SK-N-SH treated with all-trans-retinoic acid at 6 μM for 48 hours (cell line): Measurements from ENCODE around the gene RRH.
"Not testable (repeated sequence)": the region's sequence is repeated elsewhere in the genome, so short reads cannot be mapped to it uniquely, and the experiment has no call there.

Experiments
- ATAC-seq: fragments of 200-7000 bp; cut with Tn5 transposase; 3 replicates; pipeline ENCODE4 v1.9.1; 2020; ENCODE audit warnings: mild to moderate bottlenecking, moderate library complexity
- ARNTL ChIP-seq: fragments of 450-650 bp; formaldehyde crosslinking; IDR thresholded peaks from 2 replicates; pipeline ENCODE4 v1.5.0; 2020; ENCODE audit warnings: low read depth, mild to moderate bottlenecking, moderate library complexity, borderline replicate concordance
- BACH2 ChIP-seq: fragments of 250-450 bp; sonication (Bioruptor Pico); IDR thresholded peaks from 2 replicates; pipeline ENCODE4 v1.9.0; 2021; ENCODE audit warnings: mild to moderate bottlenecking, borderline replicate concordance
- CSDC2 ChIP-seq: fragments of 250-450 bp; sonication (Bioruptor Pico); IDR thresholded peaks from 2 replicates; pipeline ENCODE4 v1.5.0; 2020; ENCODE audit warnings: mild to moderate bottlenecking, moderate library complexity
- ESRRG ChIP-seq: fragments of 250-450 bp; sonication (Bioruptor Pico); IDR thresholded peaks from 2 replicates; pipeline ENCODE4 v1.6.1; 2021; ENCODE audit warnings: mild to moderate bottlenecking
- GLIS3 ChIP-seq: fragments of 250-450 bp; sonication (Bioruptor Pico); IDR thresholded peaks from 2 replicates; pipeline ENCODE4 v1.5.0; 2020; ENCODE audit warnings: mild to moderate bottlenecking, moderate library complexity
- ISL1 ChIP-seq: fragments of 250-450 bp; sonication (Bioruptor Pico); IDR thresholded peaks from 2 replicates; pipeline ENCODE4 v2.1.2; 2022; ENCODE audit warnings: mild to moderate bottlenecking, moderate library complexity
- OSR1 ChIP-seq: fragments of 250-450 bp; sonication (Bioruptor Pico); IDR thresholded peaks from 2 replicates; pipeline ENCODE4 v1.8.0; 2022; ENCODE audit warnings: moderate library complexity, mild to moderate bottlenecking, inconsistent platforms
- POU6F1 ChIP-seq: fragments of 250-450 bp; sonication (Bioruptor Pico); IDR thresholded peaks from 2 replicates; pipeline ENCODE4 v1.8.0; 2021; ENCODE audit warnings: low read depth, mild to moderate bottlenecking, moderate library complexity, borderline replicate concordance
- PPARA ChIP-seq: fragments of 250-450 bp; sonication (Bioruptor Pico); IDR thresholded peaks from 2 replicates; pipeline ENCODE4 v1.5.0; 2020; ENCODE audit warnings: mild to moderate bottlenecking, borderline replicate concordance
- RARB ChIP-seq: fragments of 250-450 bp; sonication (Bioruptor Pico); IDR thresholded peaks from 2 replicates; pipeline ENCODE4 v1.8.0; 2021; ENCODE audit warnings: mild to moderate bottlenecking, moderate library complexity
- SNAI2 ChIP-seq: fragments of 250-450 bp; sonication (Bioruptor Pico); IDR thresholded peaks from 2 replicates; pipeline ENCODE4 v1.5.0; 2020; ENCODE audit warnings: mild to moderate bottlenecking, moderate library complexity
- TCF4 ChIP-seq: fragments of 250-450 bp; sonication (Bioruptor Pico); IDR thresholded peaks from 2 replicates; pipeline ENCODE4 v1.8.0; 2021; ENCODE audit warnings: mild to moderate bottlenecking, moderate library complexity, borderline replicate concordance
- TOX ChIP-seq: fragments of 250-450 bp; sonication (Bioruptor Pico); IDR thresholded peaks from 2 replicates; pipeline ENCODE4 v1.8.0; 2021; ENCODE audit warnings: mild to moderate bottlenecking, moderate library complexity, borderline replicate concordance
- TSHZ2 ChIP-seq: fragments of 250-450 bp; sonication (Bioruptor Pico); IDR thresholded peaks from 2 replicates; pipeline ENCODE4 v1.5.0; 2020; ENCODE audit warnings: mild to moderate bottlenecking, moderate library complexity
- ZC3H10 ChIP-seq: fragments of 250-450 bp; sonication (Bioruptor Pico); IDR thresholded peaks from 2 replicates; pipeline ENCODE4 v1.5.1; 2021; ENCODE audit warnings: mild to moderate bottlenecking, moderate library complexity
- ZFP3 ChIP-seq: fragments of 250-450 bp; sonication (Bioruptor Pico); IDR thresholded peaks from 2 replicates; pipeline ENCODE4 v1.5.0; 2020; ENCODE audit warnings: mild to moderate bottlenecking, moderate library complexity
- ZFP30 ChIP-seq: fragments of 450-650 bp; formaldehyde crosslinking; IDR thresholded peaks from 2 replicates; pipeline ENCODE4 v1.5.0; 2022; ENCODE audit warnings: mild to moderate bottlenecking, moderate library complexity
- ZNF565 ChIP-seq: fragments of 450-650 bp; formaldehyde crosslinking; conservative IDR thresholded peaks from 2 replicates; pipeline ENCODE4 v1.5.0; 2020; ENCODE audit warnings: low read depth, mild to moderate bottlenecking, moderate library complexity
- ZNF8 ChIP-seq: fragments of 450-650 bp; formaldehyde crosslinking; IDR thresholded peaks from 2 replicates; pipeline ENCODE4 v1.5.0; 2020; ENCODE audit warnings: mild to moderate bottlenecking, moderate library complexity
- TF ChIP-seq, protein P1 (sequence below): fragments of 250-450 bp; sonication (Bioruptor Pico); IDR thresholded peaks from 2 replicates; pipeline ENCODE4 v1.5.1; 2021; ENCODE audit warnings: mild to moderate bottlenecking, moderate library complexity
- TF ChIP-seq, protein P2 (sequence below): fragments of 250-450 bp; sonication (Bioruptor Pico); IDR thresholded peaks from 2 replicates; pipeline ENCODE4 v1.5.1; 2020; ENCODE audit warnings: low read depth, mild to moderate bottlenecking, moderate library complexity
- TF ChIP-seq, protein P3 (sequence below): fragments of 250-450 bp; sonication (Bioruptor Pico); IDR thresholded peaks from 2 replicates; pipeline ENCODE4 v1.8.0; 2020; ENCODE audit warnings: mild to moderate bottlenecking, moderate library complexity, borderline replicate concordance

The RRH gene

DNA sequence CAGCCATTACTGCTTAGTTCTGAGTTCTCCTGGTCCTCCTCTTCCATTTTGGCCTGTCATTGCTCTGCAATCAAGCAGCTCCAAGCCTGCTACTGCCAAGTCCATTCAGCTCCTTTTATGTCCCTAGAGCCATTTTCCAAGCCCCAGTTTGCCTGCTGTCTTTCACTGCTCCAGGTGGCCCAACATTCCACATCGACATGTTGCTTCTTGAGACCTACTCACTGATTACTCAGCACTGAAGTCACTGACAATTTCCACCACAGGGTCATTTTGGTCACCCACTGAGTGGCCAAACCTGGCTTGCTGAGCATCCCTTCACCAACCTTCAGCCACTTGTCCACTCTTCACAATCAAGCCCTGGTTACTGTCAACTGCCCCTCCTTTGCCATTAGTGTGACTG, 47.3 kb downstream of the RRH start:
- TF ChIP-seq CSDC2 (CRISPR knock-in tag) = no peak
- TF ChIP-seq ISL1 (CRISPR knock-in tag) = no peak
- TF ChIP-seq GLIS3 = no peak
- TF ChIP-seq ZC3H10 (CRISPR knock-in tag) = no peak
- TF ChIP-seq ZNF8 = no peak
- no peak for ATAC-seq

DNA sequence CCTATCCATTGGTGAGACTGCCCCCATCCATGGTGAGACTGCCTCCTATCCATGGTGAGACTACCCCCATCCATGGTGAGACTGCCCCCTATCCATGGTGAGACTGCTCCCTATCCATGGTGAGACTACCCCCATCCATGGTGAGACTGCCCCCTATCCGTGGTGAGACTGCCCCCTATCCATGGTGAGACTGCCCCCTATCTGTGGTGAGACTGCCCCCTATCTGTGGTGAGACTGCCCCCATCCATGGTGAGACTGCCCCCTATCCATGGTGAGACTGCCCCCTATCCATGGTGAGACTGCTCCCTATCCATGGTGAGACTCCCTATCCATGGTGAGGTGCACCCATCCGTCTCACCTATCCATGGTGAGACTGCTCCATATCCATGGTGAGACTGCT, 47.8 kb downstream of the RRH start:
- not testable (repeated sequence) for ATAC-seq

- TF ChIP-seq SNAI2 (CRISPR knock-in tag) = no peak
- no peak for TF ChIP-seq TOX (CRISPR knock-in tag)
- TF ChIP-seq, protein P1, sequence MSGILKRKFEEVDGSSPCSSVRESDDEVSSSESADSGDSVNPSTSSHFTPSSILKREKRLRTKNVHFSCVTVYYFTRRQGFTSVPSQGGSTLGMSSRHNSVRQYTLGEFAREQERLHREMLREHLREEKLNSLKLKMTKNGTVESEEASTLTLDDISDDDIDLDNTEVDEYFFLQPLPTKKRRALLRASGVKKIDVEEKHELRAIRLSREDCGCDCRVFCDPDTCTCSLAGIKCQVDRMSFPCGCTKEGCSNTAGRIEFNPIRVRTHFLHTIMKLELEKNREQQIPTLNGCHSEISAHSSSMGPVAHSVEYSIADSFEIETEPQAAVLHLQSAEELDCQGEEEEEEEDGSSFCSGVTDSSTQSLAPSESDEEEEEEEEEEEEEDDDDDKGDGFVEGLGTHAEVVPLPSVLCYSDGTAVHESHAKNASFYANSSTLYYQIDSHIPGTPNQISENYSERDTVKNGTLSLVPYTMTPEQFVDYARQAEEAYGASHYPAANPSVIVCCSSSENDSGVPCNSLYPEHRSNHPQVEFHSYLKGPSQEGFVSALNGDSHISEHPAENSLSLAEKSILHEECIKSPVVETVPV (CRISPR knock-in tag) = no peak
- ATAC-seq = no peak
These were observed 49.0 kb downstream of the RRH start for GRCh38 chr4:109876634-109877265.

DNA sequence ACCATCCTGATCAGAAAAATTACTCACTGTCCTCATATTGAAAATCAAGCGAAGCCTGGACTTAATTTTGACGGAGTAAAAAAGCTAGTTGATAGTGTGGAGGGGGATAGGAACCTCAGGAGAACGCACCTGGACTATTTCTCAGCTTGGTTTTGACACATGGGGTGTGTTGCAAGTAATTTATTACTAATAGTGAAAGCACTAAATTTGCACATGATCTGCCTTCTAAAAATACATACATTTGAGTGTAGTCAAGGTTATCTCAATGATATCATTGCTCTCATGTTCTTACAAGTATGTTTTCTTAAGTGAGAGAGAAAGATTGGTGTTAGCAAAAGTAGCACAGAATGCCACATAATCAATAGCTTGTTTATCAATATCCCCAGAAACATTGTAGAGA, 49.6 kb downstream of the RRH start:
- TF ChIP-seq ZNF8 (no peak), TSHZ2 (CRISPR knock-in tag) (no peak), ZFP30 (CRISPR knock-in tag) (no peak), ARNTL (CRISPR knock-in tag) (no peak), PPARA (CRISPR knock-in tag) (no peak), BACH2 (CRISPR knock-in tag) (no peak), CSDC2 (CRISPR knock-in tag) (no peak), ISL1 (CRISPR knock-in tag) (no peak), GLIS3 (no peak), SNAI2 (CRISPR knock-in tag) (no peak), OSR1 (CRISPR knock-in tag) (no peak), ESRRG (no peak), RARB (CRISPR knock-in tag) (no peak), ZNF565 (CRISPR knock-in tag) (no peak), ZFP3 (CRISPR knock-in tag) (no peak), TCF4 (CRISPR knock-in tag) (no peak), POU6F1 (no peak)
- TF ChIP-seq, protein P2, sequence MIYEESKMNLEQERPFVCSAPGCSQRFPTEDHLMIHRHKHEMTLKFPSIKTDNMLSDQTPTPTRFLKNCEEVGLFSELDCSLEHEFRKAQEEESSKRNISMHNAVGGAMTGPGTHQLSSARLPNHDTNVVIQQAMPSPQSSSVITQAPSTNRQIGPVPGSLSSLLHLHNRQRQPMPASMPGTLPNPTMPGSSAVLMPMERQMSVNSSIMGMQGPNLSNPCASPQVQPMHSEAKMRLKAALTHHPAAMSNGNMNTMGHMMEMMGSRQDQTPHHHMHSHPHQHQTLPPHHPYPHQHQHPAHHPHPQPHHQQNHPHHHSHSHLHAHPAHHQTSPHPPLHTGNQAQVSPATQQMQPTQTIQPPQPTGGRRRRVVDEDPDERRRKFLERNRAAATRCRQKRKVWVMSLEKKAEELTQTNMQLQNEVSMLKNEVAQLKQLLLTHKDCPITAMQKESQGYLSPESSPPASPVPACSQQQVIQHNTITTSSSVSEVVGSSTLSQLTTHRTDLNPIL (CRISPR knock-in tag) = no peak
- TF ChIP-seq, protein P1 (CRISPR knock-in tag) = no peak
- TF ChIP-seq, protein P3, sequence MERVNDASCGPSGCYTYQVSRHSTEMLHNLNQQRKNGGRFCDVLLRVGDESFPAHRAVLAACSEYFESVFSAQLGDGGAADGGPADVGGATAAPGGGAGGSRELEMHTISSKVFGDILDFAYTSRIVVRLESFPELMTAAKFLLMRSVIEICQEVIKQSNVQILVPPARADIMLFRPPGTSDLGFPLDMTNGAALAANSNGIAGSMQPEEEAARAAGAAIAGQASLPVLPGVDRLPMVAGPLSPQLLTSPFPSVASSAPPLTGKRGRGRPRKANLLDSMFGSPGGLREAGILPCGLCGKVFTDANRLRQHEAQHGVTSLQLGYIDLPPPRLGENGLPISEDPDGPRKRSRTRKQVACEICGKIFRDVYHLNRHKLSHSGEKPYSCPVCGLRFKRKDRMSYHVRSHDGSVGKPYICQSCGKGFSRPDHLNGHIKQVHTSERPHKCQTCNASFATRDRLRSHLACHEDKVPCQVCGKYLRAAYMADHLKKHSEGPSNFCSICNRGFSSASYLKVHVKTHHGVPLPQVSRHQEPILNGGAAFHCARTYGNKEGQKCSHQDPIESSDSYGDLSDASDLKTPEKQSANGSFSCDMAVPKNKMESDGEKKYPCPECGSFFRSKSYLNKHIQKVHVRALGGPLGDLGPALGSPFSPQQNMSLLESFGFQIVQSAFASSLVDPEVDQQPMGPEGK = no peak
- ATAC-seq = no peak
